NAMALWA (cell line): Measurements from ENCODE around the gene DHRS3.

Source experiments
- DNase-seq: peaks from one replicate; pipeline ENCODE4 v3.0.0-alpha.2; 2015; ENCODE audit warnings: low spot score

The DHRS3 gene

DNA sequence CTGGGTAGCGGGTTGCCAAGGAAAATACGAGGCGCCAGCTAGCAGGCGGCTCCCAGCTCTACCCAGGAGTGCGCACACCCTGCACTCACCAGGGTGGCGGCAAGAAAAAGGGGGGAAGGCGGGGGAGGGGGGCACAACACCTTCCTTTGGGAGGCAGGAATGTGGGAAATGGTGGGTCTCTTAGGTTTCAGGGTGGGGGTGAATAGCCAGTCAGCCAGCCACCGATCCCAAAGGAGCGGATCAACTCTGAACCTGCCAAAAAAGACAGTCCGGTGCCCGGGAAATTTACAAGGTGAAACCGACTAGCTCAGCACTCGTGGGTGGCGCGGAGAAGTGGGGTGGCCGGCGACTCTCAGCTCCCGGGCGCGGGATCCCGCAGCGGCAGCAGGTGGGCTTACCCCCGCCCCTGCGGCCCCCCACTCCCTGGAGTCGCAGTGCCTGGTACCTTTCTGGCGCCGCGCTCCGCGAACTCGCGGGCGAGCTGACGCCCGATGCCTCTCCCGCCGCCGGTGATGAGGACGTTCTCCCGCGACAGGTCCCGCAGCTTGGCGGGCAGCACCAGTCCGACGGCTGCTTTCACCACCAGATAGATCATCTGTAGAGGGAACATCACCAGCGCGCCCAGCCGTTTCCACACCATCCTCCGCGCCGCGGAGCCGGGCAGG lies 1.2 kb downstream of the DHRS3 start:
- DNase-seq = no peak

DNA sequence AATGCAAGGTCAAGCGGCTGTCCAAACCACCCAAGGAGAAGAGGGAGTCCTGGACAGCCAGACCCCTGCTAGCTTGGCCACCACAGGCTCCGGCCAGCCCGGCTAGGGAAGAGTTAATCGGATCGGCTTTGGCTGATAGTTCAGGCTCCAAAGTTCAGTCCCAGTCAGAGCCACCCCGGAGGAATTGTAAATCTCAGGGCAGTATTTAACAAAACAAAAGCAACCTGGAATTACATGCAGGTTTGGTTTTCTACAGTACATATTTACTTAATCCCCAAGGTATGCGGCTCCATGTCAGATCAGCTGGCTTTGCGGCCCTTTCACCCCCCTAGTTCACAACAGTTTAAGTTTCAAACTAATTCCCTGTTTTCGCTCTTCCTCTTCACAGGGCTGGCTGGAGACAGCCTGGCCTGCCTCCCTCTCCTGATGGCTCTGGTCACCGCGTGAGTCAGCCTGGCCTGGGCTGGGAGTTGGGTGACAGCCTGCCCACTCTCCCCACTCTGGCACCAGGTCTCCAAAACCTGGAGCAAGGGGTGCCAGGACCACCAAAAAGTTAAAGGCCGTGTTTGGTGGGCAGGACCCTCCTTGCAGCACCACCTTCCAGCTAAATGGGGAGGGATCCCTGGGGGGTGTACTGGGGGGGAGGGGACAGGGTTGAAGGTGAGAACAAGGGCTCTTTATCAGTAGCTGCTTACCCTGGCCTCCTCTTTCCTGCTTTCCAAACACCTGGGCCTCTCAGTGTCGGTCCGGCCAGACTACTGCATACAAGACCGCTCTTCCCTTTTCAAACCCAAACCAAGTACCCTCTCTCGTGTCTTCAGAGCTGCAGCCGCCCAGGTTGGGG lies 1.9 kb downstream of the DHRS3 start:
- DNase-seq = no peak

DNA sequence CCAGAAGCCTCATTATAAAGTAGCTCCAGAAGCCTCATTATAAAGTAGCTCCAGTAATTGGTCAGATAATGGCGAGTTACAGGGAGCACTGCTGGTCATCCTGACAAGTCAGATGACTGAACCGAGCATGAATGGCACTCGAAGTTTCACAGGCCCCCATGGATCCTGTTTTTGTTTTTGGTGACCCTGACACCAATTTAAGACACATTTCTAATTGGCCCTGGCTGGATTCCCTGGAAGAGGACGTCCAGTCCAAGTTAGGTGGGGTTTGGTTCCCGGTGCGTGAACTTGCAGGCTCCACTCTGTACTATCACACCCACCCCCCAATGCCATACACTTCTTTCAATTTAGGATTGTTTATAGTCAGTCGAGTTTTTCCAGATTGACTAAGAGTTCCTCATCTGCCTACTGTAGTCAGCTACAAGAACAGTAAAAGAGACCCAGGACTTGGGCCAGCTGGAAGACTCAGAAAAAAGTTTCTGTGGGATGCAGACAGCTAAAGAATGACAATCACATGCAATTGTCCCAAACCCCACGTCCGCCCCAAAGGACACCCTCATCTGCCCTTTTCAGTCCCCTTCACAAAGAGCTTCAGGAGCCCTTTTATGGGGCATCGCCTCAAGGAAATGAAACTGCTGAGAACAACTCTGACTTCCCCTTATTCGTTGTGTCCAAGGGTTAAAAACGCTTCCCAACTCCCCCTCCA lies 2.7 kb downstream of the DHRS3 start:
- no peak for DNase-seq

DNA sequence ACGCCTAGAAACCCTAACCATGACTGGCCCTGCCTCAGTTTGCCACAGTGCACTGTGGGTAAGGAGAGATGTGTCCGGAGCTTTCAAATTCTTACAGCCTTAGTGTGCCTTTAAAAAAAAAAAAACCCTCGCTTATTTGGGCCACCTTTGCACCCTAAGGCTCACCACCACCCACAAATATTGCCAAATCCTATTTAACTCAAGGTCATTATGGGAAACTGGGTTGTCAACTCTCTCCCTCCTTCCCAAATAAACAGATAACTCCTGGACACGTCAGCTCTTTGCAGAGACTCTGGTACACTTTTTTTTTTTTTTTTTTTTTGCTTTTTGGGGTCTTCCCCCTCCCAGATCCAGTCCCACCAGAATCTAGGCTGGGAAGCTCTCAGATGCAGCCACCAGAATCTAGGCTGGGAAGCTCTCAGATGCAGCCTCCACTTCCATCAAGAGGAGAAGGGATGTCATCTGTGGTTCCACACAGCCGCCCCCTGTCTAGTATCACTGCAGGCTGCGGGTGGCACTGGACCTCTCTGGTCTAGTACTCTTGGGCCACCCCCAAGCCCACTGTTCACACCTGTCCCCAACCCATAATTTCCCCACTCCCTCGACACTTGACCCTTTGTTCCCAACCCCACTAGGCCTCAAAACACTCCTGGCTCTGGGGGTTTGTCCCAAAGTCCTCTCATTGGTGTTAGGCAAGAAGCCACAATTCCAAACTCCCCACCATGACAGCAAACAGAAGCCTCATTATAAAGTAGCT lies 3.4 kb downstream of the DHRS3 start:
- DNase-seq = no peak

- DNase-seq = no peak
Measured at GRCh38 chr1:12613180-12613579, 4.8 kb downstream of the DHRS3 start.

DNA sequence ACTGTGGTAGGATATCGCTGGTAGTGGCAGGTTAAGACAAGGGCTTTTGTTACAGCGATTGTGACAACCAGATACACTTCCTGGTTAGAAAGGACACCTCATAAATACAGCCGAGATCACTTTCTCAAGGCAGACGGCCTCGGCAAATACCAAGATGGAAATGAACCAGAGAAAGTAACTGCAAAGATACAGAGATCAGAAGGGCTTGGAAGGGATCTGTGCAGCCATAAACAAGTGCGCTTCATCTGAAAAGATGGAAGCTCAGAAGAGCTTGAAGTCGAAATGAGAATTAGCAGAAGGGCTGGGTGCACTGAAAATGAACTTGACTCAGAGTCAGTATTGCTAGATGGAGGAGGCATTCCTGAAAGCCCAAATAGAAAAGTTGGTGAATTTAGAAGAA lies 7.1 kb downstream of the DHRS3 start:
- DNase-seq = no peak

DNA sequence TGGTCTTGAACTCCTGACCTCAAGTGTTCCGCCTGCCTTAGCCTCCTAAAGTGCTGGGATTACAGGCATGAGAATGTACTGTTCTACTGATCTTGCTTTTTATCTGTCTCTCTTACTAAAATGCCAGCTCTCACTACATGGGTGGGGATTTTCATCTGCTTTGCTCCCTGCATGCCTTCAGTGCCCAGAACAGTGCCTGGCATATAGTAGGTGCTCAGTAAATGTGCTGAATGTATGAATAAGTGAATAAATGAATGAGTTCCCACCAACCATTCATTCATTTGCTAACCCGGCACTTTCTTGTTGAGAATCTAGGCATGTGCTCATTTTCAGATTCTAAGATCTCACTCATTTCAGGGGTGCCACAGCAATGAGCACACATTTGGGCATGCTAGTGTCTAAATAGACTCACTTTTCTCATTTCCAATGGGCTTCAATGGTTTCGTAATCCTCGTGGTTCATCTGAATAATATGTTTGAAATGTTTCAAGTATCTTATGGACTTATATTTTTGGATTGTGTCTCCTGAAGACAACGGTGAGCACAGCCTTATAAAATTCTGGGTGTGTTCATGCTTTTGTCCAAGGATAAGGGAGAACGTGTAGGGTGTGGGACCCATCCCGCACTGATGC lies 7.6 kb downstream of the DHRS3 start:
- no peak for DNase-seq

DNA sequence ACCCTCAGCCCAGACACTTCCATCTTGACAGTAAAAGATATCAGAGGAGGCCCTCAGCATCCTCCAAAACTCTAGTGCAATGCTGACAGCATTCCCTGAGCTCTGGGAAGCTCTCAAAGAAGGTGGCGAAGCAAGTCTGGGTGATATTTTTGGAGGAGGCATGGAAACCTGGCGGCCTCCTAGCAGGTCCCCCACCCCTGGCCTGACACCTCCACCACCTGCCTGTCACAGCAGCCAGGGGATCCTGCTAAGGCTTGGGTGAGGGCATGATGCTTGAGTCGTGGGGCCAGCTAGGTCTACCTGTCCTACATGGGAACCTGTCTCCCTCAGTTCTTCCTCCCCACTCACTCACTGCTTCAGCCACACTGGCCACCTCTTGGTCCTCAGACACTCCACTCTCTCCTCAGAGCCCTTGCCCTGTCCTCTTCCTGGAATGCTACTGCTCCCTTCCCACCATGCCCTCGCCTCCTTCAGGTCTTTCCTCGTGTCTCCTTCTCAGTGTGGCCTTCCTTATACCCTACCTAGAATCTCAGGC lies 8.5 kb downstream of the DHRS3 start:
- no peak for DNase-seq

DNA sequence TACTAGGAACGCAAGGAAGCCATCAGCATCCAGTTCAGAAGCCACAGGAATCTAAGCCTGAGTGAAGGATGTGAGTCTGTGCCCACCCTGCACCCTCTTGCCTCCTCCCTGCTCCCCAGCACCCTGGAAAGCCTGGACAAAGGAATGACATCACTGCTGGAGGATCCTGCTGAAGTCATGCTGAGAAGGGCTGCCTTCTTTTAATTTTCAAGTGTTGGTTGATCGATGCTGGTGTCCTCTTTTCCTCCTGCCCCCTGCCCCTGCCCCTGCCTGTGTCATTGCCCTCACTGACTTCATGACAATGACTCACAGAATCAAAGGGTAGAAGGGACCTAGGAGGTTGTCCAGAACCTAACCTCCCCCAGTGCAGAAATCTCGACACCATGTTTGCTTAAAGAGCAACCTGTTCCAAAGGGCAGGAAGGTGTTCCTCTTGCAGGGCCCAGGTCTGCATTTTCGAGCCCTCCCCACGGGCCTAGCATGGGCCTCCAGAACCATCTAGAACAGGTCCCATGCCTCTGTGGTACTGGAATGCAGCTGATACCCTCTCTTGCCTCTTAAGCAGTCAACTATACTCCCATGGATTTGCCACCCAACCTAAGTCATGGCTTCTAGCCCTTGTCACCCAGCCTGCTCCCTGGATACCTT lies 9.6 kb downstream of the DHRS3 start:
- DNase-seq = no peak

GRCh38 chr1:12607263-12607662 lies 10.7 kb downstream of the DHRS3 start:
- DNase-seq = no peak

DNA sequence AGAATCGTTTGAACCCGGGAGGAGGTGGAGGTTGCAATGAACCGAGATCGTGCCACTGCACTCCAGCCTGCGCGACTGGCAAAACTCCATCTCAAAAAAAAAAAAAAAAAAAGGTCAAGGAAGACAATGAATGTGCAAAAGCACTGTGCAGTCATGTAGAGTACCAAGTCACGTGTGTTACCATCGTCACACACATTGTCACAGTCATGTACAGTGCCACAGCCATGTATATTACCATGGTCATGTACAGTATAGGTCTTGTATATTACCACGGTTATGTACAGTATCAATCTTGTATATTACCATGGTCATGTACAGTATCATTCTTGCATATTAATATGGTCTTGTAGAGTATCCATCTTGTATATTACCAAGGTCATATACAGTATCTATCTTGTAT lies 13.0 kb downstream of the DHRS3 start:
- no peak for DNase-seq

GRCh38 chr1:12604114-12604874 lies 13.7 kb downstream of the DHRS3 start:
- no peak for DNase-seq

DNA sequence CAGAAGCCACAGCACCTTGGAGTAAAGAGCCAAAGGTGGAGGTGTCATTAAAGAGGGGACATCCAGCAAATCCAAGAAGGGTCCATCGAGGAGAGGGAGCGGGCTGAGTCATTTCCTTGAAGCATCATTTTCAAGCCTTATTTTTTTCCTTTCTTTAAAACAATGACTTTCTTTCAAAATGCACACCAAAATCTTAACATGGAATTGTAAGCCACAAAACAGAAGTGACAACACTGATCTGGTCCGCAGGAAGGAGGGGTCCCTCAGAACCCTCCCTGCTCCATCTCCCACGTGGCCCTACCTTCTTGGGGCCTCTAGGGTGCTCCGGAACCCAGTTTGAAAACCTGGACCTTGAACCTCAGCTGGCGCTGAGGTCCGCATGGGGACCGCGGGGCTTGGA lies 14.8 kb downstream of the DHRS3 start:
- DNase-seq = no peak

GRCh38 chr1:12602659-12603024 lies 15.4 kb downstream of the DHRS3 start:
- DNase-seq = no peak

GRCh38 chr1:12601700-12602658 lies 16.0 kb downstream of the DHRS3 start:
- no peak for DNase-seq

DNA sequence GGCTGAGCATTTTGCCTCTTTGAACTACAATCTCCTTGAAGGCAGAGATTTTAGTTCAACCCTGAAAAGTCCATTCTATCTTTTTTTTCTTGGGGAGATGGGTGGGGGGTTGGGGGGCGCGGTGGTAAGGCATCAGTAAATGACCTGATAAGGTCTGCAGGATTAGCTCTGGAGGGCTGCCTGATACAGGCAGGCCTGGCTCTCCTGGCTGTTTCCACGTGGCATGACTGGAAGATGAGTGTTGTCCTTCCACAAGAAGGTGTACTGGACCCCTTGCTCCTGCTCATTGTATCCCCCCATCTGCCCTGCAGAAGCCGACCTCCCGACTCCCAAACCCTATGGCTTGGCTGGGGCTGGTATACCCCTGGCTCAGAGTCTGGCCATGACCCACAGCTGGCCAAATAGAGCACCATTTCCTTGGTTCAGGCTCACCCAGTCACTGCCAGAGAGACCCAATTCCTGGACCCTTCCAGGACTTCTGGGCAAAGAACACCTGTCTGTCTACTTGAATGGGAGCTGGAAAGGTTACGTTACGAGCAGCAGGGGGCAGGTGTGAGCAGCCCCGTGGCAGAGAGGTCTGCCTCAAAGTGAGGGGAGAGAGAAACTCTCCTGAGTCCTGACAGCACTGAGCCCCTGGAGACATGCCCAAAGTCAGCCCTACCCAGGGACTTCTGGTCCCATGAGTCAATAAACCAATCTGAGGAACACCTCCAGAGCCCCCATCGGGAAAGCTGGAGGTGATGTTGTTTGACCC lies 17.0 kb downstream of the DHRS3 start:
- DNase-seq = peak; percentile 37

DNA sequence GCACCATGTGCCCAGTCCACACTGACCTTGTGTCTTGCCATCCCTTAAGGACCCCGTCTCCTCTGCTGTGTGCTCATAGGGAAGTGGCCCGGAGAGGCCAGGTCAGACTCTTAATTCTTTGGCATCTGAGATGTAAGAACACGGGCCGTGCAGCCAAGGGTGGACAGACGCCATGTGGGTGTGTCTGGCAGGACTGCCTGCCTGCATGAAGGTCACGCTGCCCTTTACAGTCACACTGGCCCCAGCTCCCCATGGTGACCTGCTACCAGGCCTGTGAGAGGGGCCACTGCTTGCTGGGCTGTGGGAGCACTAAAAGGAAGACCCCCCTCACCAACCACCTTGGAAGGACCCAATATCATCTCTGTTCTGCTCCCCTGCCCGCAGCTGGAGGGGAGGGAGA lies 17.7 kb downstream of the DHRS3 start:
- DNase-seq = no peak

GRCh38 chr1:12599657-12600056 lies 18.4 kb downstream of the DHRS3 start:
- DNase-seq = no peak
